Right renal pelvis (tissue), 4 donors: ENCODE measurements around the gene RAB31. TPM values are rescaled to one million over a fixed set of nuclear protein-coding genes. Genes with fewer than 3 reads are reported as not detected.
A peak's percentile ranks its signal among the peaks of the same experiment; 100 is the strongest.

ENCODE experiments used
- DNase-seq, 4 donors: peaks; one replicate each; pipeline ENCODE4 v3.0.0-alpha.2; 2013; ENCODE audit warnings: low read depth in 4 of 4, low spot score in 3 of 4, missing footprints in 1 of 4
- polyA plus RNA-seq, 4 donors: library from polyadenylated mRNA; unstranded; fragments of 120-200 nt; gene quantifications; one replicate each; pipeline ENCODE4 v1.2.1, GENCODE V29; 2013; ENCODE audit not compliant: insufficient read length in 4 of 4

The RAB31 gene
- polyA plus RNA-seq, 4 donors, result 27.3 to 36.0 (median 34.0) TPM

DNA sequence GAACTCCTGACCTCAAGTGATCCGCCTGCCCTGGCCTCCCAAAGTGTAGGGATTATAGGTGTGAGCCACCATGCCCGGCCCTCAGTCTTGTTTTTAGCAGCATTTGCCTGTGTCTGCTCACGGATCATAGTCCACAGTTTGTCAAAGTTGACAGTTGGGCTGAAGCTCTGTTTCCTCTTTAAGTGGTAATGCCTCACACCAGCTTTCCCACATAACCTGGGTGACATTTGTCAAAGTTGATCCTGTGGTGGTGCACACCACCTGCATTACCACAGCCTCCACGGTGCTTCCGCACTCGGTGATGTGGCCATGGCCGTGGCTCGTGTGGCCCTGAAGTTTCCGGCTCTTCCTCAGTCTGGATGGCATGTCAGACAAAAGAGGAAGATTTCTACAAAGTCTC lies 27.1 kb downstream of the RAB31 start:
- DNase-seq, result no peak

DNA sequence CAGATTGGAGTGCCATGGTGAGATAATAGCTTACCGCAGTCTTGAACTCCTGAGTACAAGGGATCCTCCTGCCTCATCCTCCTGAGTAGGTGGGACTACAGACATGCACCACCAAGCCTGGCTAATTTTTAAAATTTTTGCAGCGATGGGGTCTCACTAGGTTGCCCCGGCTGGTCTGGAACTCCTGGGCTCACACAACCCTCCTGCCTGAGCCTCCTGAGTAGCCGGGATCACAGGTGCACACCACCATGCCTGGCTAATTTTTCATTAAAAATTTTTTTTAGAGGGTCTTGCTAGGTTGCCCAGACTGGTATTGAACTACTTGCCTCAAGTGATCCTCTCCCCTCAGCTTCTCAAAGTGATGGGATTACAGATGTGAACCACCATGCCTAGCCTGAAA lies 27.8 kb downstream of the RAB31 start:
- DNase-seq, result no peak

DNA sequence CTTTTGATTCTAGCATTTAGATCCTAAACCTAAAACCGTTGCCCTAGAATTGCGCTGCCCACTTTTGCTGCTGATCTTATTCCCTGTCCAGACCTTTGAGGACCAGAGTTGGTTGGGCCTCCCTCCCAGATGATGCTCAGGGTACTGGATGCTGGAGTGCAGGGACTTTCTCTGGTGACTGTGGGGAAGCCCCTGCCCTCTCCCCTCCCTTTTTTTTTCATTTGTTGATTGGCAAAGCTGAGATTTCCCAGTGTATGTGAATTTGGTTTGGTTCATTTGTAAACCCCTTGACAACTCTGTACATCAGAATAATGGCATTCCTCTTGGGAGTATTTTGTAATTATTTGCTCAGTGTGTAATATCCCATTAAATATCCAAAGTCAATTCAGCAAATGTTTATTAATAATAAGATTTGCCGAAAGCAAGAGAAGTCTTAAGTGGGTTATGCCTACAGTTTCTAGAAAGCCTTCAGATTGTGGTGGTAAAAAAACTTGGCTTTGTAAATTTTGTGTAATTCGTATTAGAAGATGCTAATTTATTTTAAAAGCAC lies 28.3 kb downstream of the RAB31 start:
- no peak for DNase-seq

DNA sequence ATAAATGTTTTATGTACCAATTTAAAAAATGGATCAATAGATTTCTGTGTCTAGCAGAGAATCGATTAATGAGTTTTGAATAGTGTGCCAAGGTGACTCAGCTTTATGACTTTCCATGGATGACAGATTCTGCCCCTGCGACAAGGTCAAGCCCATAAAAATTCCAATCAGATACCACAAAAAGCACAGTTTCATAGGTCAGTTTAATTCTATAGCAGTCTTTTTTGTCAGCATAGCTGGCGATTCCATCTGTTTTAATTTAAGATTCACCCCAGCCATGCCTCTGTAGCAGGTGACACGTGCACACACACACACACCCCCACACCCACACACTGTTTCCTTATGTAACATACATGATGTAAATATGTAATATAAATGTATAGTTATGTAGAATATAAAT lies 28.9 kb downstream of the RAB31 start:
- no peak for DNase-seq

DNA sequence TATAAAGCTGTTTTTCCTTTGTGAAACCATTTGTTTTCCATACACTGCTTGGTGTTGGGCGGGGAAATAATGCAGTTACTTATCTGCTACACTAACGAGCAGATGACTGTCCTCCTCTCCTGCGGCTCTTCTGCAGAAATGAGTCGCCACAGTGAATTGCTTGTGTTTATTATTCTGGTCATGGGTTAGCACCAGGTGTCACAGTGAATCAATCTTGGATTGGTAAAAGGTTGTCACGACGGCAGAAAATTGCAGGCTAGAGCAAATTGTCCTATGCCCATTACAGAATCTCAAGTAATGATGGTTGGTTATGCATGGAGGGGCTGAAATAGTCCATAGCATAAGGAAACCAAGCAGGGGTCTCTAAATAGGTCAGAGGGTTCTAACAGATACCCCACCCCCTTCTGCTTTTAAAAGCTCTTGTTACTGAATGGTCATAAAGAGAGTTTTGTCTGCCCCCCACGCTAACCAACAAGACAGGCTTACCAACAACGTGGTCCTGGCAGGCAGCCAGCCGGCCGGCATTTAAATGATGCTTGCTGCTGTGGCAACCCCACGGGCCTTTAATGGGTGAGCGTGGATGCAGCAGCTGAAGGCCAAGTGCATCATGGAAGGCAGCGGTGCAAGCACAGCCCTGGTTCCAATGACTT lies 29.5 kb downstream of the RAB31 start:
- peak in 2 of 4 donors; percentile 44 to 61 for DNase-seq

DNA sequence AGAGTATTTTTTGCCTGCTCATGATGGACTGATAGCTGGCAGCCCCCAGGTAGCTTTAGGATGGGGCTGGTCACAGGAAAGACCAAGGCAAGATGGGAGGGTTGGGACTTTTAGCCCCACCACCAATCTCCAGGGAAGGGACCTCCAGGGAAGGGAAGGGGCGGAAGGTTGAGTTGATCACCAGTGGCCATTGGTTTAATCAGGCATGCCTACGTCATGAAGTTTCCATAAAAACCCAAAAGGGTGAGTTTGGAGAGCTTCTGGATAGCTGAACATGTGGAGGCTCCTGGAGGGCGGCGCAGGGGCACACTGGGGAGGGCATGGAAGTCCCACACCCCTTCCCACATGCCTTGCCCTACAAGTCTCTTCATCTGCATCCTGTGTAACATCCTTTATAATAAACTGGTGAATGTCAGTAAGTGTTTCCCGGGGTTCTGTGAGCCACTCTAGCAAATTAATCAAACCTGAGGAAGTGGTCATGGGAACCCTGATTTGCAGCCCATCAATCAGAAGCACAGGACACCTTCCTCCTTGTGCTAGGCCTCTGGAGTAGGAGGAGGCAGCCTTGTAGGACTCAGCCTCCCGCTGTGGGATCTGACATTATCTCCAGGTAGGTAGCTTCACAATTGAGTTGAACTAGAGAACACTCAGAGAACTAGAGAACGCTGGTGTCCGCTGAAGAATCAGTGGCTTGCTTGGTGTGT lies 30.3 kb downstream of the RAB31 start:
- DNase-seq, result no peak

DNA sequence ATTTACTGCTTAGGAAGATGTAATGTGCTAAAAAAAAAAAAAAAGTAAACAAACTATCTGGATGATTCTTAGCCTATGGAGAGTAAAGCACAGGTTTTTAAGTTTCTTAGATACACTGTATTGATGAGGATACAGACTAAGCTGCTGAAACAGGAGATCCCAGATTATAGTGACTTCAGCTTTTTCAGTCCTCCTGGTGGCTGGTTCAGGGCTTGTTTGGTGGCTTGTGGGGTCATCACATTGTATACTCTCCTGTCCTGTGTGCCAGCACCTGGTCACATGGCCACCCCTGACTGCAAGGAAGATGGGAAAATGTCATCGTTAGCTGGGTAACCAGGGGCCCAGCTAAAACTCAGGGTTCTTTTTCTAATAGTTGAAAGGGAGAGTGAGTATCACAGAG lies 31.4 kb downstream of the RAB31 start:
- no peak for DNase-seq

DNA sequence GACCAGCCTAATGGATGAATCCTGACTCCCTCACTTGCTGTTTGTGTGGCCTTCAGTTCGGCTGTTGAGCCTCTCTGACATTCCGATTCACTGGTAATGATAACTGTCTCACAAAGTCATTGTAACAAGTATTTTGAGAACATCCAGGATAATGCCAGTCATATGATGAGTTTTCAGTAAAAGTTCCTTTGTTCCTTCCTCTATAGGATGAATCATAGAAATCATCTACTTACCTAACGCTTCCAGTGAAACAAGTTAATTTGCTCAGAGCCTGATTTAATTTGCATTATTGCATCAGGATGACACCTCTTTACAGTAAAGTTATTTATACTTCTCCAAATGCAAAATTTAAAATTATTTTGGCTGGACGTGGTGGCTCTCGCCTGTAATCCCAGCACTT lies 32.0 kb downstream of the RAB31 start:
- DNase-seq, result no peak

DNA sequence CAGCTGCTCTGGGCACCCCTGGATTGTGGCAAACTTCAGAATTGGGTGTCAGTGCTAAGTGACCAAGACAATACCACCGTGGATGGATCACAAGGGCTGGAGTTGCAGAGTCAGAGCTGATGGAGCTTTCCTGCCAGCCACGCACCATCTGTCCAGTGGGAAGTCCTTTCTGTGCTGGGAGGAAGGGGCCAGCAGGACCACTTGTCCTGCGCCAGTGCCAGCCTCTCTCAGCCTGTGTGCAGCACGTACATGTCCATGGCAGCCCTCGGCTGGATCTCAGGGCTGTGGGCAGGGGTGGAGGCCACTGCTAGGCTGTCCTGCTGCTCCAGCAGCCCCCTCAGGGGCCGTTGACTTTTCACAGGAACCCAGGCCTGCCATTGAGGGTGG lies 33.3 kb downstream of the RAB31 start:
- no peak for DNase-seq

DNA sequence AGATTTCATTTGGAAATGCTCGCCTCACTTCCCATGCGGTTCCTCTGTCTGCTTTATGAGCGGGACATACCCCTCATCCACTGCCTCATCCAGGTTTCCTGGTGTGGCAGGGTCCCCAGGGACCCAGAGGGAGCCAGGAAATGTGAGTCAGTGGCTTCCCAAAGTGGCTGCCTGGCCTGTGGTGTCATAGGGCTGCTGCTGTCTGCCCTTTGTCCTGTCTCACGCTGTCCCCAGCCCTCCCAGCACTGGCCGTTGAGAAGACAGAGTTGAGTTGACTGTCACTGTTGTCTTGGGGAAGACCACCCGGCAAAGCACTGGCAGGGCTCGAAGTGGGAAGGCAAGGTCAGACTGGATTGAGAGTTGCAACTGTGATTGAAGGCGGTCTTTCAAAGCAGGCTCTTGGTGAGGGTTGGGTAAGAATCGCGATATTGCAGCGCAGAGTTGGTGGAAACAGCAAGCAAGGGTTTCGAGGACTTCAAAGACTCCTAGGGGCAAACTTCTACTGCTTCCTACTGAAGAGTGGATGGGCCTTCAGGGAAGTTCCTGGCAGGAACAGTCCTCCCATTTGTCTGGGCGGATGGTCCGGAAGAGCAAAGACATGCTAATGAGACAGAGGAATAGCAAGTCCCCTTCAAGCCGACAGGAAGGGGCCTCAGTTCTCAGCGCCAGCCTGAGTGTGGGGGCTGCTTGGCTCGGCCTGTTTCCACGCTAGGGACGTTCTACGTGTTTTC lies 33.9 kb downstream of the RAB31 start:
- no peak for DNase-seq

DNA sequence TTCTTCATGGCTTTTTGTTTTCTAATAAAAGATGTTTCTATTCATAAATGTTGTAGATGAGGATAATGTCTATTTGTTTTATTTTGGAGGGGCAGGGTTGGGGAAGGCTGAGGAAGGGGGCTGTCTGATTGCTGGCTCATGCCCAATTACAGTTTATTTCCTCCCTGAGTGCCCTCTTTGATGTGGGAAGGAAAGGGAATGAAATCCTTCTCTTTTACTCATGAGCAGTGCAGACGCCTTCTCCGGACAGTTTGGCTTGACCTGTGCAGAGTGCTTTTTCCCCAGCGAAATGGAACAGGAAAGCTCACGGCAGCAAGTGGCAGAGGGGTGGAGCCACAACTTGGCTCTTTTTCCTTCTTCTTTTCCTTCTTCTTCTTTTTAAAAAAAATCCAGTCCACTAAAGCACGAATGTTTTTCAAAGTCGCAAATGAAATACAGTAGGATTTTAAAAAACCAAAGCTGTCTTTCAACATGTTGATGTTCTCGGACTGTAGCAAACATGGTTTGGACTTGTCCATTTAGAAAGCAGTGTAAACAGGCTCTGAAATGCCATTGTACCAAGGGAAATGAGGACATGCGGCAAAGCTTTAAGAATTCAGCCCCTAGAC lies 34.5 kb downstream of the RAB31 start:
- no peak for DNase-seq

DNA sequence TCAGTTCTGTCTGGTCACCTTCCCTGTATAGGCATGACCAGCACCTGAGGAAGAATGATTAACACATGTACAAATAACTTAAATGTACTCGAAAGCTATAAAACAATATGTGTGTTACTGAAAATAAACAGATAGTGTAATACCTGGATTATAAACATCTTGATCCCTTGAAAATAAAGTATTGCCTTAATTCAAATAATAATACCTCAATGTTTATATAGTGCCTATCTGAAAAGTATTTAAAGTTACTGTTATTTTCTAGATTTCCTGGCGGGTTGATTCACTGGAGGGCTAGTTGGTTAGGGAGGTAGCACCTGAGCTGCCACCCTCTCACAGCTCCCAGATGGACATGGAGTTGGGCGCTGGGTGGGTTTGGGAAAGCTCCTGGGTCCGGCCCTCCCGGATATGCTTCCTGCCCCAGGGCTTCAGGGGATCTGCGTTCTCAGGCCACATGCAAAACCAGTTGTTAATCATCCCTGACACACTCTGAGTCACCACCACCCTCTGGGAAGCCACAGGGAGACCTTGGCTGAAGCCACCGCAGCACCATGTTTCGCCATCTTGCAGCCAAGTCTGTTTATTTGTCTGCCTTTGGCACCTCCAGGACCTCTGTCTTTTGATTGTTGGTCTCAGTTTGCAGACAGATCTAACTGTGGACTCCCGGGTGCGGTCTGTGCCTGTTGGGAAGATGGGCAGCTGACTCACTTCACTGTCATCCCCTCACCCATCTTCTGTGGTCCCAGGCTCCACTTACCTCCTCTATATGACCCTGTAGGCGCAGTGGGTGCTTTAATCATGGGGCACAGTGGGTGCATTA lies 35.3 kb downstream of the RAB31 start:
- no peak for DNase-seq

DNA sequence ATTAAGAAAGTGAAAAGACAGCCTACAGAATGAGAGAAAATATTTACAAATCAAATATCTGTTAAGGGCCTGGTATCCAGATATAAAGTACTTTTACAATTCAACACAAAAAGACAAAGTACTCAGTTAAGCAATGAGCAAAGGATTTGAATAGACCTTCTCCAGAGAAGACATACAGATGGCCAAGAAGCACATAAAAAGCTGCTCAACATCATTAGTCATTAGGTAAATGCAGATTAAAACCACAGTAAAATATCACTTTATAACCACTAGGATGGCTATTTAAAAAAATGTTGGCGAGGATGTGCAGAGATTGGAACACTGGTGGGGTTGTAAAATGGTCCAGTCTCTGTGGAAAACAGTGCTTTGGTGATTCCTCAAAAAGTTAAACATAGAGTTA lies 38.9 kb downstream of the RAB31 start:
- no peak for DNase-seq

DNA sequence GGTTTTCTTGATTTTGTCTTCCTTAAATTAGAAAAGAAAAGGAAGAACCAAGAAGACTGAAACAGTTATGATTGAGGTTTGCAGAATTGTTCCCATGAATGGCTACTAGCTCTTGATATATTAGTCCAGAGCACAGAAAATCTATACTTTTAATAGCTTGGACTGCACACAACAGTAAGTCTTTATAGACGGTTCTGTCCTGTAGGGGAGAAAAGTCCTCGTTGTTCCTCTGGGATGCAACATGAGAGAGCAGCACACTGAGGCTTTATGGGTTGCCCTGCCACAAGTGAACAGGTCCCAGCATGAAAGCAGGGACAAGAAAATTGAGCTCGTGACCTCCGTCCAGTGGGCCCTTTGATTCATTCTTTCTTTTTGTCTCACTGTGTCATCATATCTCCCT lies 41.5 kb downstream of the RAB31 start:
- DNase-seq, result no peak

DNA sequence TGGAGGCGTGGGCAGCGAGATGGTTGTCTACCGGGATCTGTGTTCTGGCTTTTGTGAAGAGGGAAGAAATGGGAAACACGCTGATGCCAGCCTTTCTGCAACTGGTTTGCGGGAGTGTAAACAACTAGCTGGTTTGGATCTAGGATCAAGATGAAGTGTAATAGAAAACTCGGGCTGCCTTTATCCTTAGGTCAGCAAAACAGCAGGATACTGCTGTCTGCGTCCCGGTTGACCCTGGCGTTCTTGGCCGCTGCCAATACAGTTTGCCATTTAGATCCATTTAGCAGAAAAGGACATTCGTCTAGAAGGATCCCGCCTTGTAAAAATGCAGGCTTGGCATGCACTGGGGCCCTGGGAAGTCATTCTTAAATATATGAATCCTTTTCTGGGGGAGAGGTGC lies 42.0 kb downstream of the RAB31 start:
- DNase-seq, result no peak

DNA sequence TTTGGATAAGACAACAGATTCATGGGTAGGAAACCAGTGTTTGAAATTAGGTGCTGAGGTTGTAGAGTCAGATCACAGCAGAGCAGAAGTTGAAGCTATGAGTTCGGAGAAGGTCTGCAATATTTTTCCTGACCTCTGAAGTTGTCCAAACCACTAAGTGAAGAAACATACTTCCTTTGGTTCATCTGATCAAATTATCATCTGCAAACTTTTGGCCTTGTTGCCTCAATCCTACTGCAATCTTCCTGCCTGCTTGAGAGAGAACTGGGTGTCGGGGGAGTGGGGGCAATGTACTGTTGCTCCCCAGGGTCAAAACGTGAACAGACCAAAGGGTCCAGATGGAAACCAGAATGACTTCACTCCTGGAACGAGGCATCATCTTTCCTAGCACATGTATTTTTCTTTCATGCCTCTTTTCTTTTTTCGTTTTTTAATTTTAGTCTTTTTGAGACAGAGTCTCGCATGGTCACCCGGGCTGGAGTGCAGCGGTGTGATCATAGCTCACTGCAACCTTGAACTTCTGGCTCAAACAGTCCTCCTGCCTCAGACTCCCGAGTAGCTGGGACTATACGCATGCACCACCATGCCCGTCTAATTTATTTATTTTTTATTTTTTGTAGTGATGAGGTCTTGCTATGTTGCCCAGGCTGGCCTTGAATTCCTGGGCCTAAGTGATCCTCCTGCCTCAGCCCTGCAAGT lies 42.7 kb downstream of the RAB31 start:
- DNase-seq, result no peak

DNA sequence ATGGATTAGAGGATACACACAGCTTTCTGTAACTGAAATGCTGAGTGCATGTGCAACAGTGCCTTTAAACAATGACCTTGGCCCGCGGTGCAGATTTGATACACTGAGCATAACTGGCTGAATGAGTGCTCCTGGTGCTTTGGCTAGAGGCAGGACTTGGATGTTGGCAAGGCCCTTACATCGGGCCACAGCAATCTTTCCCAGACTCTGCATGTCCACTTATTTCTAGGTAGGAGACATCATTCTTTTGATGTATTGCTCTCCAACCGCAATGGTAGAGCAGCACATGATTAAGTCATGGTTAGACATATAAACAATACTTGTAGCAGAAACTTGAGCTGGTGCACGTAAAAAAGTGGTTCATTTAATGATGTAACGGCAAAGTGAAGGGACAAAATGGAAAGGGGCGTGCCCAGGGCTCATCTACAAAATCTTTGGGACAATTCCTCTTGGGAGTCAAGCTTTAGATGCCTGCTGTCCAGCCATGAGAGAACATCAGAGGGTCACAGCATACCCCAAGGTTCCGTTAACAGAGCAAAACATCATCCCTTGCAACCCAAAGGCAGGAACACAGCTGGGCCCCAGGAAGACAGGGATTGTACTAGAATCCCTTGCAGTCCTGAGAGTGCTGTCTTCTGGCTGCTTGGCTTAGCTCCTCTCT lies 43.4 kb downstream of the RAB31 start:
- DNase-seq, result no peak

DNA sequence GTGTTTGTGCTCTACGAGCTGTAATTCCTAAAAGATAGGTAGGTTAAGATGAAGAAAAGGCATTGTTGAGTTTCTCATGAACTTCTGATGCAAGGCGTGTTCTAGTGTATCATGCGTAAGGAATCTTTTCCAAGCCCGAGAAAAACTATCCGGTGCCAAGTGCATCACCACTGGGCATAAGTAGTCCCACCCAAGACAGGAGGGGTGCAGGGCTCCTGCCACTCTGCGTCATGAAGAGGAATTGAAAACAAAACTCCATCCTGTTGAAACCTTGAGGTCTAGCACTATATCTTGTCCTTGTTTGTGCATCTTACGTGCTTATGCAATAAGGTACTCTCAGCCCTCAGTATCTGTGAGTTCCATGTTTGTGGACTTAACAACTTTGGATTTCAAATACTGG lies 45.7 kb downstream of the RAB31 start:
- DNase-seq, result no peak

DNA sequence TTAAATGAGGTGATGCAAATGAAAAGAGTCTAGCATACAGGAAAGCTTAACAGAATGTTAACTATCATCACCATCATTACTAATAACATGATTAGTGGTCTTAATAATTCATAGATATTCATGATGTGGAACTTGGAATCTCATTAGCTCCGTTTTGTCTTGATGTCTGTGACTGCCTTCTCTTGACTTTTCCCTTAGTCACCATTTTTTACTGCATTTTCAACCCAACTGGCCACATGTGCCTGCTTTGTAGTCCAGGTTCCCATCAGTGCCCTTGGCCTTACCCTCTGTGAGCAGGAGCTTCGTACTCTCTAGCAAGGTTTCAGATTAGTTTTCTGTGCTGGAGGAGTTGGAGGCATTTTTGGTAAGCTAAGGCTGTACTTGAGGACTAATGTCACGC lies 47.0 kb downstream of the RAB31 start:
- DNase-seq, result no peak
